ENCODE data around the gene ADAM10.

ADAM10 gene

GRCh38 chr15:58760385-58761009, 11.0 kb upstream of the ADAM10 start:
- DNase-seq (ENCODE audit: extremely low spot score, insufficient read length, low read depth) (no peak), FAIRE-seq (no peak)

- FAIRE-seq = peak; percentile 24
- no peak for DNase-seq (ENCODE audit: extremely low spot score, insufficient read length, low read depth)
Measured at GRCh38 chr15:58758141-58758540, 8.6 kb upstream of the ADAM10 start.

GRCh38 chr15:58755956-58756355, 6.4 kb upstream of the ADAM10 start:
- no peak for FAIRE-seq
- DNase-seq (ENCODE audit: extremely low spot score, insufficient read length, low read depth) = no peak

DNA sequence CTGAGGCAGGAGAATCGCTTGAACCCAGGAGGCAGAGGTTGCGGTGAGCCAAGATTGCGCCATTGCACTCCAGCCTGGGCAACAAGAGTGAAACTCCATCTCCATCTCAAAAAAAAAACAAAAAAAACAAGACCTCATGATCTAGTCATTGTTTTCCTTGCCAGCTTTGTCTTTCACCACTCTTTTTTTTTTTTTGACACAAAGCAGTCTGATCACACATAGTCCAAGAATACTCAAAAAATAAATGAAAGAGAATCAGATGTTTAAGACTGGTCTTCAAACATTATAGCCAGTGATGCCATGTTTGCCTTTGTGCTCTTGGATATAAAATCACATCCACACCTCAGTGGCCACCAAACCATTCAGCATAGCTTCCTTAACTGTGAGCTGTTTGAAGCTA, 5.8 kb upstream of the ADAM10 start:
- DNase-seq (ENCODE audit: extremely low spot score, insufficient read length, low read depth) (no peak), FAIRE-seq (no peak)

DNA sequence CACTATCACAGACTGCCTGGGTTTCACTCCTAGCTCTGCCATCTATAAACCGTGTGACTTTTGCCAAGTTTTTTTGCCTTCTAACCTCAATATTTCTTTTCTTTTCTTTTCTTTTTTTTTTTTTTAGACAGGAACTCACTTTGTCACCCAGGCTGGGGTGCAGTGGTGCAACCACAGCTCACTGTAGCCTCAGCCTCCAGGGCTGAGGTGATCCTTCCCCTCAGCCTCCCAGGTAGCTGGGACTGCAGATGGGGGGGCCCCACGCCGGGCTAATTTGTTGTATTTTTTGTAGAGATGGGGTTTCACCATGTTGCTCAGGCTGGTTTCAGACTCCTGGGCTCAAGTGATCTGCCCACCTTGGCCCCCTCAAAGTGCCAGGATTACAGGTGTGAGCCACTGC, 3.2 kb upstream of the ADAM10 start:
- DNase-seq (ENCODE audit: extremely low spot score, insufficient read length, low read depth) = no peak
- FAIRE-seq = no peak

DNA sequence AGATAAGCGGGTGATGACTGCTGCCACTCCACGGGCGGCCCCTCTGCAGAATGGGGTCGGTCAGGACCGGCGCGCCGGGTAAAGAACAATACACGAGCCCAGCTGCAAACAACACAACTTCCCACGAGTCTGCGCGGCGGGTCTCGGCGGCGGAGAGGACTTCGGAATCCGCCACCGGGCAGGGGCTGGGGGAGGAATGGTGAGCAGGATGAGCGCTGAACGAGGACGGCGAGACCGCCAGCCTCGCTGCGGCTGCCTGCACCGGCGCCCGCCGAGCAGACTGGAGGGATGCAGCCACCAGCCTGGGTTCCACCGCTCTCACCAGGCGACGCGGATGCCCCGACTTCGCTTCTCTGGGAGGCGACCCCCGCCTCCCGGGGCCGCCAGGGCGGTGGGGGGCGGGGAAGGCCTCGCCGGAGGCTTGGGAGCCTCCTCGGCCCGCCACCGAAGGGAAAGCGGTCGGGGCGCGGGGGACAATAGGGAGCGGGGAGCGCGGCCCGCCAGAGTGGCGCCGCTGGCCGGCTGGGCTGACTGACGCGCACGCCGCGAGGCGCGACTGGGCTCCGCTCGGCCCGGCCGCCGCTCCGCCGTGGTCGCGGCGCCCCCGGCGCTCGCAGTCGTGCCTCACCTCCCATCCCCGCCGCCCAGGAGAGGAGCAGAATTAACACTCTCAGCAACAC, 515 bp downstream of the ADAM10 start:
- peak; percentile 8 for DNase-seq (ENCODE audit: extremely low spot score, insufficient read length, low read depth)
- FAIRE-seq = no peak

DNA sequence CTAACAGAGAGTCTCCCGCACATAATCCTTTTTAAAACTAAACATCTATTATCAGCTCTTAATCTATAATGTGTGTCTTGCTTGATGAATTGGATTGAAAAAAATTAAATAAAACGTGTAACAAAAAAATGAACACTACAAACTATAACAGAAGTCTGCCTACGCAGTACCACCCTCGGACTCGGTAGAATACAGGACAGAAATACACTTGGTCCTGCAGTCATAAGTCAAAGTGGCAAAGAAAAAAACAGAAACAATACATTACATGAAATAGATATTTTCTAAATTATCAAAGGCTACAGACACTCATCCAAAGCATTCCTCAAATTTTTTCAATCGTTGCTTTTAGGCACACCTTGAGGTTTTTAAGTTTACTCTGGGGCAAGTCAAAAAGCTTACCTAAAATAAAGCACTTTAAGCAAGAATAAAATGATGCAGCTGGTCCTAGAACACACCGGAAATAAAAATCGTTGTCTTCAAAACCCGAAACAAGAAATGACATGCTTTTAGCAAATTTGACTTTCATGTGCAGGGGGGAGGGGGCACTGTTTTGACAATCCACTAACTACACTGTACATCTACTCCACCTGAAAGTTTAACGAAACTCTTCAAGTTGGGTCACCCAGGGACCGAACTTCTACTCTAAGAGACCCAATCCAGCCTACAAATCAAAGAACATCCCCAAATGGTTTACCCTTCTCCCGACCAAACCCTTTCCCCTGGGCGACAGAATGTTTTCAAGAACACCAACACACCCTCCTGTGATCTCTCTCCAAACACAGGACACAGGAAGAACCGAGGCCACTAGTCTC, 1.3 kb downstream of the ADAM10 start:
- DNase-seq (ENCODE audit: extremely low spot score, insufficient read length, low read depth) = no peak
- peak; percentile 76 for FAIRE-seq

DNA sequence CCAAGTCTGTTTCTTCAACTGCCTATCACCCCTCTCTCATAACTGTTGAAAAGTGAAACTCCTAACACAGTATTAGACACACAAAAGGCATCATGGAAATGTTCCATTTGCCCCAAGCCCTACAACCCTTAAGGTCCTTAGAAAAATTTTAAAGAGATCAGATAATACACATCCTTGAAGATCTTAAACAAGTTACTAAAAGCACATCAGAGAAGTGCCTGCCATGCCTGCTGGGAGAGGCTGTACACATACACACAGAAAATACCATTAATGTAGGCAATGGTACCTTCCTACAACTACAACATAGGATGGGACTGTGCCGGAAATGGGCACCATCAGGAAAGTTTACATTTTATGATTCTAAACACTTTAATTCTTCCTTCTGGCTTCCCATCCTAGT, 3.3 kb downstream of the ADAM10 start:
- FAIRE-seq (no peak), DNase-seq (ENCODE audit: extremely low spot score, insufficient read length, low read depth) (no peak)

- DNase-seq (ENCODE audit: extremely low spot score, insufficient read length, low read depth) = no peak
- FAIRE-seq = no peak
Measured at GRCh38 chr15:58742819-58743502, 6.5 kb downstream of the ADAM10 start.

DNA sequence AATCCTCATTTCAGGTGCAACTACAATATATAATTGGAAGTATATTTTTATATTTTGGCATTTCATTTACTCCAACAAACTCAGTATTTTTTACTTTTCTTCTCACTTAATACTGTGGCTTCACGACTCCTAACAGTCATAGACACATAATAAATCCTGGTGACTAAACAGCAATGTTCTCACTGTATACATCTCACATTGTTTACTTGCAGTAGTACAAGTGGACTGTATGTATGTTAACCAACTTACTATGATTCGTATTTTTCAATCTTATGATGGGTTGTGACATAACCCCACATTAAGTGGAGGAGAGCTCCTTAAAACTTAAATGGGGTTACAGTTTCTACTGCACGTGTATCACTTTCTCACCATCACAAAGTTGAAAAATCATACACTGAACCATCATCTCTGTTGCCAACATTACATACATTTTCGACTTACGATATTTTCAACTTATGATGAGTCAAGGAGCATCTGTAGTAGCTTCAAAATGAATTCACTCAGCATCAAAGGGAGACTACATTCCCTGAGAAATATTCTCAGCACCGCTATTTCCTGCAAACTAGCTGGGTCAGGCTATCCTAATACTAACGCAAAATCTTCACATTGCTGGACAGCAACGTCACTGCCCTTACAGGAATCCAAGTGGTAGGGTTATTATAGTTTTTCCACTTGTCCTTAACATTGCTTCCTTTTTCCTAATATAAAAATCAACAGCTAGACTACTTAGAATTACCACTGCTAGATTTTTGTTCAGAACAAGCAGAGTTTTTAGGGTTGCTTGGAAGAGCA, 7.3 kb downstream of the ADAM10 start:
- FAIRE-seq (no peak), DNase-seq (ENCODE audit: extremely low spot score, insufficient read length, low read depth) (no peak)

DNA sequence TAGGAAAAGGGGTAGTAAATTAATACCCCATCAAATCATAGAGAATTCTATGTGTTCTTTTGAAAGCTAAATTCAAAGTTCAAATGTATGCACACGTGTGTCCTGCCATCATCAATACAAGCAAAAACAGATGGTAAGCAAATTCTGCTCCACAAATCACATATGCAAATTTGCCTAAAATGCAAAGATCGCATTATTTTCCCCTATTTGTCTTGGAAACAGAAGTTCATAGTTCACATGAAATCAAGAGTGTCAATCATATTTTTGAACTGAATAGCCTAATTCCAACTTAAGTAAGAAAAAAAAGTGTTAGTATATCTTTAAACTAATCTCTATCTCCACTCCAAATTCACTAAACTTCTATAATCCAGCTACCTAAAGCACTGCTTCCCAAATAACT, 8.5 kb downstream of the ADAM10 start:
- FAIRE-seq (no peak), DNase-seq (ENCODE audit: extremely low spot score, insufficient read length, low read depth) (no peak)

DNA sequence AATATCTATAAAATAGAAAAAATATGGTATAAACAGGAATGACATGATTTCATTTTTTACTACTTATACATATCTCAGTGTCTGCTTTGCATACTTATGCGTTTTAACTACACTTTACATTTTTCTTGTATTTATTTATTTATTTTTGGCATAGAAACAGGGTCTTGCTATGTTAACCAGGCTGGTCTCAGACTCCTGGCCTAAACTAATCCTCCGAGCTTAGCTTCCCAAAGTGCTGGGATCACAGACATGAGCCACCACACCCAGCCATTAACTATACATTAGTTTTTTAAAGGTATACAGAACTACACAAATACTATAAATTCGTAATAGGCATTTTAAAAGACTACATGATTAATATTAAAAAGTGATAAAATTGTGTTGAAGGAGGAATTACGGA, 9.1 kb downstream of the ADAM10 start:
- DNase-seq (ENCODE audit: extremely low spot score, insufficient read length, low read depth) (no peak), FAIRE-seq (no peak)

DNA sequence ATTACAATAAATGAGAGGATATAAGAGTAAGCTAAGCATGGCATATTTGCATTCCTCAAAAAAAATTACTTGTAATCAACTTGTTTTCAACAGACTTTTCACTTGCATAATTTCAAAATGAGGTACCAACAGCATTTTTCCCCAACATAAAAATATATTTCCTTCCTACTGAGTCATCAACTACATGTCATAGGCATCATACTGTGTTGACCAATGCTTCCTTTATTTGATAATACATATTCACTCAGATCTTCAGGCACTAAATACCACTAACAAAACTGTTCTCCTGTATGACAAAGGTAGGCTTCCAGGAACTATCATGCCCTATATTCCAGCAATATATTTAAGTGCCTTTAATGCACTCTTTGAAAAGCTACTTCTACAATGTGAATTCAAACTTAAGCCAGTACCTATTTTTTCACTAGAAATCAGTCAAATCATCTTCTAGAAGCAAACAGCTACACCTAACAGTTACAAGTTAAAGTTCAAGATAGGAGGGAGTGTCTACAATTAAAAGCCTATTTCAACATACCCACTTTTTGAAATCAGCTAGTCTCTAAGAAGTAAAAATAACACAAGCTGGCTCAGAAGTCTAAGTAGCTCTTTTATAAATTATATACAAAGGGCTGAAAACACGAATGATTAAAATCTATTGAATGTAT, 11.3 kb downstream of the ADAM10 start:
- DNase-seq (ENCODE audit: extremely low spot score, insufficient read length, low read depth) (no peak), FAIRE-seq (no peak)

DNA sequence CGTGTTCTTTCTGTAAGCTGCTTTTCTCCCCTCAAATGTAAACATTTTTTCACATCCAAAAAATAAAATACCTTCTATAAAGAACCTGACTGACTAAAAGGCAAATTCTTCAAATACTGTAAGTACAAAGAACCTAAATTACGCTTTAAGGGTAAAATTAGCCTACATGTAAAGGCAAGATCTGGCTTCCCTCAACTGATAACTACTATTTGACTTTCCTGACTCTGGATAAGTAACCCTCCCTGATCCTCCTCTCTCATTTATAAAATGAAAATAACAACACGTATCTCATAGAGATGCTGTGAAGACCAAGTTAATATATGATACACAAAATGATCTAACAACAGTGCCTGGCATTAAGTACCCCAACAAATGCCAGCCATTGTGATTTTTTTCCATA, 12.2 kb downstream of the ADAM10 start:
- DNase-seq (ENCODE audit: extremely low spot score, insufficient read length, low read depth) = no peak
- FAIRE-seq = no peak

DNA sequence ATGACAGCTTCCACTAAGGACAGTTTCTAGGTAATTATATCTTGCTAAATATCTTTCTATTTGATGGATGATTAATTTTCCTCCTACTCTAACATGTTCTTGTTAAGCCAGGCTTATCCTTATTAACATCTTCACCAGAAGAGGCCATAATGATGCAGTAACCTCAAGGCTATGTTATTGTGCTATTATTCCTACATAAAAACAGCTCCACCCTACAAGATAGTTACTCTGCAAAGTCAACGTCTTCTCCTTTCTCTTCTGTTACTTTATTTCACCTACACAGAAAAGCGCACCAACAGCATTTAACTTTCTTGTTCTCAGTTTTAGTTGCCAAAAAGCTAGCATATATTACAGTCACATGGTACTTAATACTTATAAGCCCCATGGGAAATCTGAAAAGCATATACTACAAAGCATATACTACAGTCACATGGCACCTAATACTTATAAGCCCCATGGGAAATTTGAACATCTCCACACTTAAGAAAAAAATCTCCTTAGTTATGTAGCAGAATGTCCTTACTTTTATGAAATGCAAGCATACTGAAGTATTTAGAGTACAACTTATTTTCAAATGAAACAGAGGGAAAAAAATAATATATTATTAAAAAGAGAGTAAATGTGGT, 13.4 kb downstream of the ADAM10 start:
- no peak for FAIRE-seq
- no peak for DNase-seq (ENCODE audit: extremely low spot score, insufficient read length, low read depth)

- DNase-seq (ENCODE audit: extremely low spot score, insufficient read length, low read depth) (no peak), FAIRE-seq (no peak)
Measured at GRCh38 chr15:58734859-58735258, 14.6 kb downstream of the ADAM10 start.

- FAIRE-seq = no peak
- no peak for DNase-seq (ENCODE audit: extremely low spot score, insufficient read length, low read depth)
Measured at GRCh38 chr15:58732625-58733363, 16.7 kb downstream of the ADAM10 start.

GRCh38 chr15:58731756-58732535, 17.6 kb downstream of the ADAM10 start:
- no peak for DNase-seq (ENCODE audit: extremely low spot score, insufficient read length, low read depth)
- no peak for FAIRE-seq
